ENCODE measurements around the gene POU3F3.

The POU3F3 gene

DNA sequence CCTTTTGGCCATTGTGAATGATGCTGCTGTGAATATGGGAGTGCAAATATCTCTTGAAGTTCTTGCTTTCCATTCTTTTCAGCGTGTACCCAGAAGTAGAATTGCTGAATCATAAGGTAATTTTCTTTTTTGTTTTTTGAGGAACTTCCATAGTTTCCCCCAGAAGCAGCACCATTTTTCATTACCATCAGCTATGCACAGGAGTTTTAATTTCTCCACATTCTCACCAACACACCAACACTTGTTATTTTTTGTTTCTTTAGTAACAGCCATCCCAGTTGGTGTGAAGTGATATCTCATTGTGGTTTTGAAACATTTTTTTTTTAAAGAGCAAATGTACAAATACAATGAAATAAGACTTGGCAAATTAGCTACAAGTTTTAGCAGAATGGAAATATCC is 21.3 kb downstream of the POU3F3 start:
- no peak for DNase-seq (ENCODE audit: low read depth, low spot score)

DNA sequence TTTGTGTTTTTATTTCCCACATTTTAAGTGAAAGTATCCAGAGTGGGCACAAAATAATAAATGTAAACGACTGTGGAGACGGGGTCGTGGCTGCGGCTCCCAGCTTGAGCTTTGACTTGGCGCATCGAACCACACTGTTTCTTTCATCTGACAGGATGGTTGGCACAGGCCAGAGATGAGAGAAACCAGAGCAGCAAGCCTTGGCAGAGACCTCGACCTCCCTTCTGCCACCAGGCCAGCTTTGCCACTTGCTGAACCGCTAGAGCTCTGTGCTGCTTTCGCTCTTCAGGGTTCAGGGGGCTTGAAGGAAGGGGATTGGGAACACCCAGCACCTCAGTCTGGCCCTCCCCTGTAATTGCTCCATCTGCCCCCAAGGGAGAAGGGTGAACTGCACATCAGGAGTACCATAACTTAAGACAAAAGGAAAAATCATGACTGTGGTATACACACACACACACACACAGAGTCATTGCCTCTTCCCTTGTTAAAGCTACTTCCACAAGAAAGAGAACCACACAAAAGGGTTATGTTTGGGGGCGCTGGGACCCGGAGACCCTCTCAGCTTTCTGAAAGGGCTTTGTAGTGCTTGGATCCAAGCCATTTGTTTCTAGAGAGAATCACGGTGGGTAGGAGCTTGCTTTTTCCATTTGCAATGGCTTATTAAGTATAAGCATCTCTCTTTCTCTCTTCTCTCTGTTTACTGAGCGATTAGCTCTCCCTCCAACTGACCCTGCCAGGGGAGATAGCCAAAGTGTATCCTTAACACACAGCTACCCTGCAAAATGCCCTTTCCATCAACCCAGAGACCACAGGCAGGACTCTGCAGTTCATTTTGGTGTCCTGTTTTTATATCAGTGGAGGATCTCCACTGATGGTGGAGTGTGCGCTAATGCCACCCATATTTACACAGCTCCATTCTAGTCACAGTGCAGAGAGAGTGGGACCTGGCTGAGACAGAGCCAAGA is 23.0 kb downstream of the POU3F3 start:
- DNase-seq (ENCODE audit: low read depth, low spot score), result no peak

DNA sequence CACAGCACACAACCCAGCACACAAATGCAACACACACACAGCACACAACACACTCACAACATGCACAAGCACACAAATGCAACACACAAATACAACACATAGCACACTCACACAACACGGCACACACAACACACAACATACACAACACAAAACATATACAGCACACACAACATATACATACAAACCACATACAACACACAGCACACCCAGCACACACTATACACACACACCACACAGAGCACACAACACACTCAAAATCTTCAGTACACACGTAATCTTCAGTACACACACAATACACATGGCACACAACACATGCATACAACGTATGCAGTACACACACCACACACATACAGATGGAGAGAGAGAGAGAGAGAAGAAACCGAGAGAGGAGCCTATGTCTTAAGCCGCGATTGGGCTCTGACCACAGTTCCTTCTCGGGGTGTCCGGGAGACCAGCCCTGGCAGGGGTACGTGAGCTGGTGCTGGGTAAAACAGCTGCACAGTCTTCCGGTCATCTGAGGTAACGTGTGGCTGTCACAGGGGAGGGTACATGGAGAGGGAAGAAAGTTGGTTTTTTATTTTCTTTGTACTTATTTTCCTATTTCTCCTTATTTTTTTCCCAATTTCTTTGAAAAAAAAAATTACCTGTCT is 25.1 kb downstream of the POU3F3 start:
- no peak for DNase-seq (ENCODE audit: low read depth, low spot score)

DNA sequence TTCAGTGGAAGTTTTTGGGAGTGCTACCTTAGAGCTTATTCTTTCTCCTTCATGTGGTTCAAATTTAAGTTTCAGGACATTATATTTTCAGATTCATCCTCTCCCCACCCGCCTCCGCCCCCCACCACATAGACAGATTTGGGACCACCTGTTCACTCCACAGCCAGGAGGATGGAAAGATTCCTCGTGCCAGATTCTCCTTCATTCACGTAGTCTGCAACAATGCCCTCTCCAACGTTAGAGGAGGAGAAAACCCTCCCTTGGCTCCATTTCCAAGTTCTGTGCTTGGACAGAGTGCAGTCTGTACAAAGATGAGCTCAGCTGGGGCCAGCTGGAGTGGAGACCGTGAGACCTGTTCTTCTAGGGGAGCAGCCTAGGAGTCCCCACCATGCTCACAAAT is 26.2 kb downstream of the POU3F3 start:
- DNase-seq (ENCODE audit: low read depth, low spot score), result no peak

DNA sequence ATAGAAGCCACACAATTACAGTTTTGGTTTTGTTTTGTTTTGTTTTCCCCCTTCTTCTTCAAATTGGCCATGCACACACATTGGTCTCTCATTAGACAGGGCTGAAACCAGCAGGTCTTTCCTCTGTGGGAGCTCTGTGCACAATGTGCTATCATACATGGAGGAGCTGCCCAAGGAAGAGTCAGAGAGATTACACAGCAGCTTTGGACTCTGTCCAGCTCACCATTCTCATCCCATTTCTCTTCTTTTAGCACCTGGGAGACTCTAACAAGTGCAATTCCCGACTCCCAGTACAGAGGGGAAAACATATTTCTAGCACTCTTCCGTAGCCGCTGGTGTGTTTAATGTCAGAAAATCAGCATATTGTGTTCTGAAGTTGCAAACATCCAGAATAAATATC is 29.4 kb downstream of the POU3F3 start:
- DNase-seq (ENCODE audit: low read depth, low spot score), result no peak

DNA sequence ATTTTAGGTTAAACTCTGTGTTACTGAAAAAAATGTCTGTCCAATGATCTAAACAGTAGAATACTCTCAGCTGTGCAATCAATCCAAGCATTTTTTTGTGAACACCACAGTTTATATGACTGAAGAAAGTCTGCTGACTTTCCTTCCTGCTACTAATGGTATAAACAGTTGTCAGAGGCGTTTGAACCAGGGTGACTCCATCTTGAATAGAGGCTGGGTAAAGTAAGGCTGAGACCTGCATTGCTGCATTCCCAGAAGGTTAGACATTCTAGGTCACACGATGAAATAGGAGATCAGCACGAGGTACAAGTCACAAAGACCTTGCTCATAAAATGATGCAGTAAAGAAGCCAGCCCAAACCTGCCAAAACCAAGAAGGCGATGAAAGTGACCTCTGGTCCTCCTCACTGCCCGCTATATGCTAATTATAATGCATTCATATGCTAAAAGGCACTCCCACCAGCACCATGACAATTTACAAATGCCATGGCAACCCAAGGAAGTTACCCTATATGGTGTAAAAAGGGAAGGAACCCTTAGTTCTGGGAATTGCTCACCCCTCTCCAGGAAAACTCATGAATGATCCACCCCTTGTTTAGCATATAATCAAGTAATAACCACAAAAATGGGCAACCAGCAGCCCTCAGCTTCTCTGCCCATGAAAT is 31.3 kb downstream of the POU3F3 start:
- DNase-seq (ENCODE audit: low read depth, low spot score), result no peak

DNA sequence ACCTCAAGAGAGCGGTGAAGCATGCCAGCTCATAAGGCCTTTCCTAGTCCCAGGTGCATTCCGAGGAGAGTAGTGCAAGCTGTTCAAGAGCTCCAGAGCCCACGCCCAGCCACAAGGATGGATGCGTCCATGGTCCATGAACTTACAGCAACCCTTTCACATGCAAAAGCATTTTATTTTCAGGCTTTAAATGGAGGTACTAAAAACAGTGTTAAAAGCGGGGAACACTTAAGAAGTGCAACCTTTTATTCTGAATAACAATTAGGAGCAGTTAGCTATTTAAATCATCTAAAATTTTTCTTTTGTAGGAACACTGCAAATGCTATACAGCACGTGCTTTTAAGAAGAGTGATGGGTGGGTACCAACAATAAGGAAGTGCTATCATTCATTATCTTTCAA is 33.8 kb downstream of the POU3F3 start:
- no peak for DNase-seq (ENCODE audit: low read depth, low spot score)

DNA sequence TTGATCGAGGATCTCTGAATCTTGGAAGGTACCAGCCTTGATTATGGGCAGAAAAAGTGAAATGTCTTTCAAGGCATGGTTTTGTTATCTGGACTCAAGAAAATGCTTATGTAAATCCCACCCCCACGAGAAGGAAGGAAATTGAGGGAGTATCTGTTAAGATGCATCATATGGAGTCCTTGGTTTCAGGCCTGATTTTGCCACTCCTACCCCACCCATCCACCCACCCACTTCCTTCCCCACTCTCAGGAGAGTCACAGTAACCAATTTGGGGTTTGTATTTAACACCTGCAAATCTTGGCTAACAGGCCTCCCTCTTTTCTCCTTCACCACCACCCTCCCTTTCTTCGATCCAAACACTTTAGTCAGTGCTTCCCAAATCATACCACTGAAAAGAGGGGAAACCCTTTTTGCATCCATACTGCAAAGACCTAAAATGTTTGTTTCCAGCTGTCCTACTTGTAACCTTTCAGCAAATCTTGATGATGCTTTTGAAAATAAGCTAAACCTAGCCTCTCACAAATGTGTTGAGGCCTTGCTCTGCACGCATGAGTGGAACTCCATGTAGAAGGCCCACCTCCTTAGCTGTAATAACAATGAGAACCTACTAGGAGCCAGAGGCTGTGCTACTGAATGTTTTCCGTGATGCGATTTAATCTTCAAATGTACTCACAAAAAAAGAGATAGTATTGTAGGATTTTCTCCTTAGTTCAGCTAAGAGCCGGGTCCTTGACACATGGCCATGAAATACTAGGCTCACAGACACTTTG is 34.8 kb downstream of the POU3F3 start:
- no peak for DNase-seq (ENCODE audit: low read depth, low spot score)

DNA sequence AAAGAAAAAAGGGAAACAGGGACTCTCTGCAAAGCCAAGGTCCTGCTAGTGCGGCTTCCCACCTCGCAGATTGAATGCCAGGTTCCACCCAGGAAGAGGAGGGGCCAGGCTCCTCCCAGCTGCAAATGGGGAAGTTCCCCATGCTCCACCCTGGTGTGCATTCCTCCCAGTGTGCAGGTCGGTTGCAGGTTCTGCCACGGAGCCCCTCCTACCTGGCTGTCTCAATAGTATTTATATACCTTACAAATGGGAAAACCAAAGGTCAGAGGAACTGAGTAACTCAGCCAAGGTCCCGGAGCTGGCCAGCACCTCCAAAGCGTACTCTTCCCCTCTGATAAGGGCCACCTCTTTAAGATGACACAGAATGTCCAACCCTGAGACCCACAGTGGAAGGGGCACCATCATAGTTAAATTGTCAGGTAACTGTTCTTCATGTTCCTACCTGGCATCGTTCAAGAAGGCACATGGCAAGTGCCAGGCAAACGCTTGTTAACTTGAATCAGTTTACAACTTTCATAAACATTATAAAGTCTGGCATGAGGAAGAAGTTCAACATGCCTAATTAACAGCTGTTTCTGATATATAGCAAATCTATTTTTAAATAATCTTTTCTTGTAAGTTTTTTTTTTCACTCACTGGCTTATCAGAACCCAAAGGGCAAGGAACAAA is 35.5 kb downstream of the POU3F3 start:
- DNase-seq (ENCODE audit: low read depth, low spot score), result no peak

DNA sequence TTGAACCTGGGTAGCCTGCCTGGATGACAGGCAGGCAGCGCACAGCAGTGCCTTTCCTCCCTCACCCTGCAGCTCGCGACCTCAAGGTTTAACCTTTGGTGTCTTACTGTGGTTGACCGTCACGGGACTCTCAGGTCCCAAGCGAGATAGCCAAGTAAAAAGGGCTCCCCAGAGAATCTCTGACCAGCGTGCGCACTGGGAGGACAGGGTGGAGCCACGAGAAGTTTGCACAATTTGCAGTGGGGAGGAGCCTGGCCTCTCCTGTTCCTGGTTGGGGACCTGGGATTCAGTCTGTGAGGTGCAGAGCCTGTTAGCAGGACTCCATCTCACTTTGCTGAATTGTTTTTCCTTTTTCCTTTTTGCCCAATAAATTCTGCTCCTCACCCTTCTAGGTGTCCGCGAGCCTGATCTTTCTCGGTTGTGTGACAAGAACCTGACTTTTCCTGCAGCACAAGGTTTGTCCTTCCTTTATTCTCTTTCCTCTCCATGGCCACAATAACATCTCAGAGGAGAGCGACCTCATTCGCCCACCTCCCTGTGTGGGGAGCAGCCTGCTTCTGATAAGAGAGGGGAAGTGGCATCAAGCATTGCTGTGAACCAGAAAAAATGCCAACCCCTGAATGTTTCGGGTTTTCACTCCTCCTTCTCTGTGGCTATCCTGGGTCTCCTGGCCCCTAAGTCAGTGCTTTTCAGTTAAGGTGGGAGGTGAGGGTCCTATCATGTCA is 36.2 kb downstream of the POU3F3 start:
- DNase-seq (ENCODE audit: low read depth, low spot score), result no peak

DNA sequence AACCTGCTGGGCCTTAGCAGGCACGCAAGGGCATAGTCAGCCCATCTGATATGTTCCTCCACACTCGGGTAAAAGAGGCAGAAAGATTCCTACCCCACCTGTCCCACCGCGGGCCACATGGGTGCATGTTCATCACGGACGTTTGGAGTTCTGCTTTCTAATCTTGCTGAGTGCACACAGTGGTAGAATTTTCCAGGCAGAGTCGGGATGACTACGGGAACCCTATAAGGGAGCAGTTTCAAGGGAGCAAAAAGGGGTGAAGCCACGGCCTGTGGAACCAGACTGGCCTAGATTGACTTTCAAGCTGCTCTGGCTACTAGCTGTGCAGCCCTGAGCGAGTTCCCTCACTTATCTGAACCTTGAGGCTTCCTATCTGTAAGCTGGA is 36.8 kb downstream of the POU3F3 start:
- DNase-seq (ENCODE audit: low read depth, low spot score), result no peak

DNA sequence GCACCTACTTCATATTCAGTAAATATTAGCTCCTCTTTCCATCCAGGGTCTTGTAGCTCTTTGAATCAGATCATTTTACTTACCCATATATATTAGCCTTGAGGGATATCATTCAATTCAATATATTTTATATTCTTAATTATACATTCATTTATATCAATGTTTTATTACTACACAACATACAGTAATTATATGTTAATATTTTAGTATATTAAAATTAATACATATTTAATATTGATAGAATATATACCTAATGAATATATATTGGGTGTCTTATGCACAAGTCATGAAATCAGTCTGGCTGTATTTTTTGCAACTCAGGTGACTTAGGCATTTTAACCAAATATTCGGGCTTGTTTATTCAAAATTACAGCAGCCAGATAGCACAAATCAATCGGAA is 37.2 kb downstream of the POU3F3 start:
- DNase-seq (ENCODE audit: low read depth, low spot score), result no peak

DNA sequence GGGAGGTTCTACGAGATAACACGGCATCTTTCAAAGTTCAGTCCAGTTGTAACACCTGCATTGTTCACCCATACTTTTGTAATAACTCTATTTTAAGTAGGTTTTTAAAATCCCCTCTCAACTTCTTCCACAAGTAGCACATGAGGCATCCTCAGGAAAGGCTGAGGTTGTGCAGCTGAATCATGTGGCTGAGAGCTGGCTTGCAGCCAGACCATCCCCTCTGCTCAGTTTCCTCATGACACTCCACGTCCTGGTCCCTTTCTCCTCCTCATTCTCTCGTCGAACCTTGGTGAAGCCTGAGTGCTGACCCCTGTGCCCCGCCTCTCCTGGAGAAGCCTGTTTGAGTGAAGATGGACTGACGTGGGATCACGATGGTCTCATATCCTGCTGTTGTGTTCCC is 42.5 kb downstream of the POU3F3 start:
- DNase-seq (ENCODE audit: low read depth, low spot score), result no peak

DNA sequence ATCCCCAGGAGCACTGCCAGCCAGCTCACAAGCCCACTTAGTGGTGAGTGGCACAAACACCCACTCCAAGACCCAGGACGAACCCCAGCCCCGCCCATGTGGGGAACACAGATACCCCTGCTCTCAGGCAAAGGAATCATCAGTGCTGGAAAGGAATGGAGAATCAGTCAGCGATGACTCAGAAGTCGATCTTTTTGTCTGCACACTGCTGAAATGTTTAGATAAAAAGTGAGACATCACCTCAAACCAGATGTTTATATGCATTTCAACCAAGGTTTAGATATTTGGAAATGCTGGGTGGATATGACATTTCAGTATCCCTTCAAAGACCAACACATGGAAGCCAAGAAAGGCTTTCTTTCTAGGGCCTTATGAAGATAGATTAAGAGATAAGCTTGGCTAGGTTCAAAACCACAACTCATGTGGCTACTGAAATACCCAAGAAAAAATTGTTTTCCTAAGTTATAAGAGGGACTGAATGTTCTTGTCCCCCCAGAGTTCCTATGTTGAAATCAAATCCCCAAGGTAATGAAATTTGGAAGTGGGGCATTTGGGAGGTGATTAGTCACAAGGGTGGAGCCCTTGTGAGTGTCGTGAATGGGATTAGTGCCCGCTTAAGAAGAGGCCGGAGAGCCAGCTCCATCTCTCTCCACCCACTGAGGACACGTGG is 43.7 kb downstream of the POU3F3 start:
- no peak for DNase-seq (ENCODE audit: low read depth, low spot score)

DNA sequence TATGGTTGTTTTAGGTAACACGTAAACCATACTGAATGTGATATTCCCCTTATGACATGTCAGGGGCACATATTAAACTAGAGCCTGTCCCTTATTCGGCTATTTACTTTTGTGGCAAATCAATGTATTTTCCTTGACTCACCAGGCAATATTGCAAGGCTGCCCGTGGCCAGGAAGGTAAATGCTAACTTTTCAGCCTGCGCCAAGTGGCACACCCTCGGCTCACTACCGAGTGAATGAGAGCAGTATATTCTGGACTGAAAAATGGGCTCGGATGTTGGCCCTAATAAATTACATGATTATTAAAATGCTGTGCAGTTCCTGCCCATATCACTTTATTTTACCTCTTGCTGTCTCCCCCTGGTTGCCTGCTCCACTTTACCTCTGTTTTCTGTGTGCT is 46.7 kb downstream of the POU3F3 start:
- DNase-seq (ENCODE audit: low read depth, low spot score), result no peak

DNA sequence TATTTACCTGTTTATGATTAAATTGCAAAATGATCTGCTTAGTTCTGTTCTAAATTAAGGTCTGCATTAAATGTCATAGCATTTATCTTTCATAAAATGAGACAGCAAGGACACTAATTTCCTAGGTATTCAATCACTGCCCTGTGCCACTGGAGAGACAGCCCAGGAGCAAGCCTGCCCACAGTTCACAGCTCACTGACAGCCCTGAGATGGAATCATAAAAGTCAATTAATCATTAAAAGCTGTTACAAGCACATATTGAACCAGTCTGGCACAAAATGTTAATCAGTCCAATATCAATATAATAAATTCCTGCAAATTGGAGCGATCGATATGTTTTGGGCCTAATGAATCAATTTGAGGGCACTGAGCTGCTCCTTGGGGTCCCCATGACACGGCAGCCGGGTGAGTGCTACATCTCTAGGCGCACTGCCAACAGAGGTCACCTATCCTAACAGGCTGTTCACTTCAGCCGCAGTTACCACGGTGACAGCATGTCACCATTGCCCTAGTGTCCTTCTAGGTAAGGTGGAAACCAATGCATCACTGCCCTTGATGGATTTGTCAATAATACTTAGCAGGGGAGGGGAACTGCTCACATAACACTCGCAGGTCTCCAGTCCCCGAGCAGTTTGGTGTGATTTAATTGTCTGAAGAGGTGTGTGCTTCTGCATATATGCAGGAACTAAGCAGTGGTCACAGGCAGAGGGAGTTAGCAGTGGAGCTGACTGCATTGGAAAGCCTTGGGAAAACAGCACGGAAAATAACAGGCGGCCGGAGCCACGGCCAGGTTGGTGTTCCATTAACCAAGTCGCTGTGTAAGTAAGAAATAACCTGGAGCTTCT is 47.3 kb downstream of the POU3F3 start:
- no peak for DNase-seq (ENCODE audit: low read depth, low spot score)

DNA sequence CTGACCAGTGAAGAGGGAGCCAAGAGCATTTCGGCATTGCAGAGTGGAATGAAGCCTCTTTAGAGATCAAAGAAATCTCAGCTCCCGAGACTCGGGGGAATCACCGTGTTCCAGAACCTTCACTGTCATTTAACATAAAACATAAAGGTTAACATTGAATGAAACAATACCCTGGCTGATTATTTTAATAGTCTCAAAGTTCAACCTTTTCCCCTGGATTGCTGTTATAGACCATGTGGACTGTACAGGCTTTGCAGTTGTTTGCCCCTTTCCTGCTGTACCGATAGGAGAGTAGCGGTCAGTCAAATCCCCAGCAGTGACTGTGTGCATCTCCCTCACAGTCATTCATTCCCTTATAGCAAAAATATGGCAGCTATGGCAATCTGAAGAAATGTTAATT is 48.4 kb downstream of the POU3F3 start:
- DNase-seq (ENCODE audit: low read depth, low spot score), result no peak
